CD14-positive monocyte (primary cell): ENCODE data around the gene AFF3. TPM values are rescaled to one million over a fixed set of nuclear protein-coding genes. Genes with fewer than 3 reads are reported as not detected.

Experiments used
- DNase-seq, 3 donors: peaks; one replicate each; pipeline ENCODE4 v3.0.0-alpha.2; 2011 to 2022
- H2AFZ ChIP-seq: 2 replicates; pipeline ENCODE4 v1.6.0; 2012; ENCODE audit warnings: mild to moderate bottlenecking, low read depth, low read length, inconsistent platforms; ENCODE audit not compliant: insufficient read depth, poor library complexity, severe bottlenecking
- H3K27ac ChIP-seq, 2 donors: 1 replicate in 1 of 2; 2 replicates in 1 of 2; pipeline ENCODE4 v1.5.1; 2012 to 2013; ENCODE audit warnings: low read length in 2 of 2, control low read depth in 1 of 2, inconsistent platforms in 1 of 2, low read depth in 1 of 2, mild to moderate bottlenecking in 1 of 2
- H3K27me3 ChIP-seq, 2 donors: one replicate each; pipeline versions ENCODE4 v1.6.0 to v1.6.1; 2011 to 2013; ENCODE audit warnings: low read length in 2 of 2; ENCODE audit not compliant: control insufficient read depth in 2 of 2, insufficient read depth in 2 of 2
- H3K36me3 ChIP-seq, 2 donors: replicated peaks in 1 of 2; 1 replicate in 1 of 2; 2 replicates in 1 of 2; pipeline versions ENCODE4 v1.5.1 to v1.6.1; 2012 to 2013; ENCODE audit warnings: low read length in 2 of 2, control low read depth in 1 of 2, inconsistent platforms in 1 of 2, mild to moderate bottlenecking in 1 of 2; ENCODE audit not compliant: insufficient read depth in 2 of 2, control insufficient read depth in 1 of 2
- H3K4me1 ChIP-seq, 2 donors: 1 replicate in 1 of 2; 2 replicates in 1 of 2; pipeline versions ENCODE4 v1.5.1 to v1.6.1; 2012 to 2013; ENCODE audit warnings: low read length in 2 of 2, control low read depth in 1 of 2, inconsistent platforms in 1 of 2, mild to moderate bottlenecking in 1 of 2, moderate library complexity in 1 of 2; ENCODE audit not compliant: insufficient read depth in 2 of 2, control insufficient read depth in 1 of 2
- H3K4me2 ChIP-seq: replicated peaks from 2 replicates; pipeline ENCODE3; 2012; ENCODE audit warnings: low read length, moderate library complexity, mild to moderate bottlenecking; ENCODE audit not compliant: poor library complexity, severe bottlenecking; ENCODE audit errors: extremely low read depth
- H3K4me3 ChIP-seq, 3 experiments: fragments of 200-600 bp in 1 of 3; sonication (generic) in 1 of 3; replicated peaks in 1 of 3; 1 replicate in 2 of 3; 2 replicates in 1 of 3; pipeline ENCODE4 v1.5.1; 2011 to 2013; ENCODE audit warnings: low read length in 3 of 3, mild to moderate bottlenecking in 3 of 3, control low read depth in 2 of 3, low read depth in 2 of 3, inconsistent platforms in 1 of 3, moderate library complexity in 1 of 3
- H3K79me2 ChIP-seq: 2 replicates; pipeline ENCODE4 v1.6.0; 2012; ENCODE audit warnings: mild to moderate bottlenecking, control low read depth, inconsistent platforms, low read length, moderate library complexity; ENCODE audit not compliant: insufficient read depth
- H3K9ac ChIP-seq: 2 replicates; pipeline ENCODE4 v1.6.0; 2017; ENCODE audit warnings: low read length, mild to moderate bottlenecking; ENCODE audit not compliant: insufficient read depth, poor library complexity, severe bottlenecking
- H3K9me3 ChIP-seq, 2 donors: replicated peaks in 1 of 2; 1 replicate in 1 of 2; 2 replicates in 1 of 2; pipeline versions ENCODE4 v1.5.1 to v1.6.1; 2012 to 2013; ENCODE audit warnings: low read length in 2 of 2, control low read depth in 1 of 2; ENCODE audit not compliant: control insufficient read depth in 1 of 2, insufficient read depth in 1 of 2
- H4K20me1 ChIP-seq: 2 replicates; pipeline ENCODE4 v1.6.0; 2012; ENCODE audit warnings: mild to moderate bottlenecking, low read length, control low read depth, moderate library complexity; ENCODE audit not compliant: insufficient read depth
- H3K27ac Mint-ChIP-seq, 7 donors: one replicate each; pipeline ENCODE4 v1.8.0; 2020; ENCODE audit warnings: mild to moderate bottlenecking in 7 of 7, mixed read lengths in 7 of 7, moderate library complexity in 6 of 7, inconsistent platforms in 2 of 7
- H3K27me3 Mint-ChIP-seq, 3 donors: one replicate each; pipeline ENCODE4 v1.8.0; 2021 to 2022; ENCODE audit warnings: low read depth in 3 of 3, mild to moderate bottlenecking in 3 of 3, mixed read lengths in 3 of 3, moderate library complexity in 3 of 3, inconsistent platforms in 1 of 3
- H3K36me3 Mint-ChIP-seq, 2 donors: one replicate each; pipeline ENCODE4 v1.8.0; 2020; ENCODE audit warnings: mixed read lengths in 2 of 2, inconsistent platforms in 1 of 2, mild to moderate bottlenecking in 1 of 2
- H3K4me1 Mint-ChIP-seq: one replicate; pipeline ENCODE4 v1.8.0; 2020; ENCODE audit warnings: mild to moderate bottlenecking, mixed read lengths
- H3K4me3 Mint-ChIP-seq, 2 donors: one replicate each; pipeline ENCODE4 v1.8.0; 2020; ENCODE audit warnings: mild to moderate bottlenecking in 2 of 2, mixed read lengths in 2 of 2, moderate library complexity in 1 of 2
- H3K9me3 Mint-ChIP-seq, 7 donors: one replicate each; pipeline ENCODE4 v1.8.0; 2020 to 2022; ENCODE audit warnings: mixed read lengths in 7 of 7, mild to moderate bottlenecking in 6 of 7, moderate library complexity in 6 of 7, inconsistent platforms in 2 of 7
- WGBS: methylation state at CpG from one replicate; pipeline ENCODE4 v1.1.5; 2013; ENCODE audit warnings: missing lambda C conversion rate; ENCODE audit not compliant: insufficient coverage; 5-methylcytosine and 5-hydroxymethylcytosine counted together
- intact Hi-C, 2 donors: fragments of 100-400 bp; cut with micrococcal nuclease; formaldehyde crosslinking; loops; one replicate each; pipeline versions ENCODE4 v1.15.0 to v1.15.1; 2023
- polyA plus RNA-seq, 3 donors: library from polyadenylated mRNA; depleted of rRNA in 1 of 3; unstranded in 2 of 3; stranded (reverse) in 1 of 3; fragments of 300-500 nt in 2 of 3; fragments of >200 nt in 1 of 3; fragmentation: Illumina TruSeq in 2 of 3; gene quantifications; 1 replicate in 2 of 3; 2 replicates in 1 of 3; pipeline ENCODE4 v1.2.3, GENCODE V29; 2012 to 2021
- TF ChIP-seq, protein P1 (sequence below): fragments of 200-600 bp; IDR thresholded peaks from one replicate; pipeline ENCODE4 v1.8.0; 2022; ENCODE audit warnings: antibody characterized with exemption, mild to moderate bottlenecking

The AFF3 gene
- polyA plus RNA-seq, 3 donors: 0.17 to 4.1 (median 0.49) TPM

DNA sequence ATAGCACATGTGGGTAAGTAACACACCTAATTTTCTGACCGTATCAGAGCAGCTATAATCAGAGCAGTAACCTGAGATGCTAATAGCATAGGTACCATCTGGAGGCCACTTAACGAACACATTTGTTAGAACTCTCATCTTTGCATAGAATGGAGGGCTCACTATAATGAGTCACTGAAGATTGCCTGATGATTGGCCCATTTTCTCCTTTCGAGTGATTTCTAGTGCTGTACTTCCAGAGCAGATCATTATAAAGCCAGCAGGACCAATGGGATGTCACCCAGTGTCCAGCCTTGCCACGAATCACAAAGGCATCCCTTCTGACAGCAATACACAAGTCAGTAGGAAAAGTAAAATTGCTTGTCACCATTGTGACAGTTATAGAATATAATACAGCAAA is 570.9 kb downstream of the AFF3 start:
- Histone ChIP-seq H3K4me1 (no peaks in the 10 kb centered on the region), H3K9me3 (no peaks in the 10 kb centered on the region), H3K9ac (no peak overlapping the region), H3K79me2 (no peaks in the 10 kb centered on the region), H3K4me2 (no peak overlapping the region), H3K27me3 (no peaks in the 10 kb centered on the region), H3K4me3 (no peak overlapping the region), H2AFZ (no peak overlapping the region), H3K27ac (no peak overlapping the region), H4K20me1 (no peaks in the 10 kb centered on the region), H3K36me3 (peaks cover 0 to 3% of the 10 kb centered on the region in 2 donors)
- intact Hi-C loops: no loop called here
- no peak overlapping the region for H3K4me3 Mint-ChIP-seq
- no peaks in the 10 kb centered on the region for H3K4me1 Mint-ChIP-seq
- H3K36me3 Mint-ChIP-seq: peaks cover 14 to 24% of the 10 kb centered on the region in 2 donors
- TF ChIP-seq, protein P1, sequence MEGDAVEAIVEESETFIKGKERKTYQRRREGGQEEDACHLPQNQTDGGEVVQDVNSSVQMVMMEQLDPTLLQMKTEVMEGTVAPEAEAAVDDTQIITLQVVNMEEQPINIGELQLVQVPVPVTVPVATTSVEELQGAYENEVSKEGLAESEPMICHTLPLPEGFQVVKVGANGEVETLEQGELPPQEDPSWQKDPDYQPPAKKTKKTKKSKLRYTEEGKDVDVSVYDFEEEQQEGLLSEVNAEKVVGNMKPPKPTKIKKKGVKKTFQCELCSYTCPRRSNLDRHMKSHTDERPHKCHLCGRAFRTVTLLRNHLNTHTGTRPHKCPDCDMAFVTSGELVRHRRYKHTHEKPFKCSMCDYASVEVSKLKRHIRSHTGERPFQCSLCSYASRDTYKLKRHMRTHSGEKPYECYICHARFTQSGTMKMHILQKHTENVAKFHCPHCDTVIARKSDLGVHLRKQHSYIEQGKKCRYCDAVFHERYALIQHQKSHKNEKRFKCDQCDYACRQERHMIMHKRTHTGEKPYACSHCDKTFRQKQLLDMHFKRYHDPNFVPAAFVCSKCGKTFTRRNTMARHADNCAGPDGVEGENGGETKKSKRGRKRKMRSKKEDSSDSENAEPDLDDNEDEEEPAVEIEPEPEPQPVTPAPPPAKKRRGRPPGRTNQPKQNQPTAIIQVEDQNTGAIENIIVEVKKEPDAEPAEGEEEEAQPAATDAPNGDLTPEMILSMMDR: no peak
- DNase-seq: no peak
- H3K27me3 Mint-ChIP-seq: no peaks in the 10 kb centered on the region
- H3K27ac Mint-ChIP-seq: no peak overlapping the region
- 100% methylated on average over 3 of the region's 4 CpGs for WGBS
- H3K9me3 Mint-ChIP-seq: no peaks in the 10 kb centered on the region

DNA sequence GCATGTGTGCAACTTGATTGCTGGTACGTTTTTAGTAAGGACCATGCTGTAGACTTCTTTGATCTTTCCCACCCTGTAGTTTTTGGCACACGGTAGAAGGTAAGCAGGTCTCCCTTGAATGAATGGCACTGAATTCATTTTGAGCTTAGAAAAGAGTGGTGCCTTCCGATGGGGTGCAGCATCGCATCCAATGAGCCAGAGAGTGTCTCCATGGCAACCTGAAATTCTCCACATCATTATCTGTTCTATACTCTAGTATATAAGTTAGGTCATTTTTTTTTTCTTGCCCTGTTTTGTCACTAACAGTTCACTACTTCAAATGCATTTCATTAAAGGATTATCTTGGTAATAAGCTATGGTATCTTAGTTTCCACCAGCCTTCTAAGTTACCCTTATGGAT is 571.4 kb downstream of the AFF3 start:
- Histone ChIP-seq H3K9ac (no peak overlapping the region), H3K4me2 (no peak overlapping the region), H4K20me1 (no peaks in the 10 kb centered on the region), H3K4me1 (no peaks in the 10 kb centered on the region), H3K36me3 (no peaks in the 10 kb centered on the region), H3K79me2 (no peaks in the 10 kb centered on the region), H3K9me3 (no peaks in the 10 kb centered on the region), H2AFZ (no peak overlapping the region), H3K27me3 (no peaks in the 10 kb centered on the region), H3K4me3 (no peak overlapping the region), H3K27ac (no peak overlapping the region)
- H3K27me3 Mint-ChIP-seq: no peaks in the 10 kb centered on the region
- 100% methylated on average over 1 of the region's 4 CpGs for WGBS
- H3K27ac Mint-ChIP-seq: no peak overlapping the region
- intact Hi-C loops: no loop called here
- DNase-seq: no peak
- peaks cover 12 to 23% of the 10 kb centered on the region in 2 donors for H3K36me3 Mint-ChIP-seq
- H3K4me3 Mint-ChIP-seq: no peak overlapping the region
- H3K4me1 Mint-ChIP-seq: no peaks in the 10 kb centered on the region
- TF ChIP-seq, protein P1: no peak
- H3K9me3 Mint-ChIP-seq: no peaks in the 10 kb centered on the region
